Putamen (tissue), 1 donor: Measurements from ENCODE around the gene TADA3.

Source experiments
- DNase-seq: peaks from one replicate; pipeline ENCODE4 v3.0.0-alpha.2; 2016; ENCODE audit warnings: low spot score

TADA3 gene

GRCh38 chr3:9809615-9810432 is 17.6 kb upstream of the TADA3 start, which contains the start of gene TTLL3:
Gene TTLL3 (plus strand): TSS chr3:9810262. CDS start chr3:9810662, 400 bp downstream.
- peak; percentile 59 for DNase-seq

- DNase-seq: no peak
These were observed 17.0 kb upstream of the TADA3 start for GRCh38 chr3:9809239-9809614.

GRCh38 chr3:9808345-9809037 is 16.2 kb upstream of the TADA3 start:
- DNase-seq: no peak

GRCh38 chr3:9807981-9808344 is 15.7 kb upstream of the TADA3 start:
- DNase-seq: no peak

- no peak for DNase-seq
These were observed 14.7 kb upstream of the TADA3 start for GRCh38 chr3:9806688-9807589.

- DNase-seq: no peak
These were observed 13.9 kb upstream of the TADA3 start for GRCh38 chr3:9806137-9806536.

GRCh38 chr3:9804996-9805395 is 12.7 kb upstream of the TADA3 start:
- no peak for DNase-seq

GRCh38 chr3:9803494-9803893 is 11.2 kb upstream of the TADA3 start:
- DNase-seq: no peak

- DNase-seq: no peak
These were observed 8.3 kb upstream of the TADA3 start for GRCh38 chr3:9800529-9800928.

GRCh38 chr3:9797196-9797945 is 5.1 kb upstream of the TADA3 start:
- no peak for DNase-seq

- DNase-seq: no peak
These were observed 2.9 kb upstream of the TADA3 start for GRCh38 chr3:9795207-9795606.

- DNase-seq: no peak
These were observed 2.1 kb upstream of the TADA3 start for GRCh38 chr3:9794400-9794799.

- no peak for DNase-seq
These were observed 998 bp upstream of the TADA3 start for GRCh38 chr3:9793161-9793781.

- DNase-seq: no peak
These were observed 376 bp downstream of the TADA3 start for GRCh38 chr3:9791790-9792404.

- DNase-seq: no peak
These were observed 1.1 kb downstream of the TADA3 start for GRCh38 chr3:9791127-9791526.

GRCh38 chr3:9787714-9788113 is 4.6 kb downstream of the TADA3 start:
- no peak for DNase-seq

GRCh38 chr3:9786825-9787669 is 5.2 kb downstream of the TADA3 start:
- no peak for DNase-seq

- DNase-seq: no peak
These were observed 6.0 kb downstream of the TADA3 start for GRCh38 chr3:9786209-9786739.

GRCh38 chr3:9785602-9786001 is 6.7 kb downstream of the TADA3 start:
- DNase-seq: no peak

GRCh38 chr3:9784965-9785364 is 7.3 kb downstream of the TADA3 start:
- DNase-seq: no peak
